HG02588 (cell line): ENCODE data around the gene HOXB8.

Source experiments
- ATAC-seq: cut with Tn5 transposase; IDR thresholded peaks from one replicate; pipeline ENCODE4 v1.9.1; 2021; ENCODE audit warnings: mild to moderate bottlenecking, moderate library complexity; ENCODE audit not compliant: unreplicated experiment

The HOXB8 gene

GRCh38 chr17:48615047-48615962, at the start of gene HOXB8:
HOXB8 (minus strand) TSS chr17:48615292; CDS start chr17:48614704, 588 bp downstream.
- no peak for ATAC-seq

GRCh38 chr17:48663134-48663924, 48.2 kb upstream of the HOXB8 start:
- ATAC-seq, result no peak

GRCh38 chr17:48655913-48656312, 40.8 kb upstream of the HOXB8 start:
- ATAC-seq, result no peak

GRCh38 chr17:48649741-48650140, 34.6 kb upstream of the HOXB8 start:
- no peak for ATAC-seq

- no peak for ATAC-seq
Observed at GRCh38 chr17:48647963-48648245, 32.8 kb upstream of the HOXB8 start.

- no peak for ATAC-seq
Observed at GRCh38 chr17:48647103-48647962, 32.2 kb upstream of the HOXB8 start.

GRCh38 chr17:48646183-48647102, 31.4 kb upstream of the HOXB8 start:
- no peak for ATAC-seq

GRCh38 chr17:48645639-48646182, 30.6 kb upstream of the HOXB8 start:
- no peak for ATAC-seq

GRCh38 chr17:48644910-48645557, 29.9 kb upstream of the HOXB8 start:
- ATAC-seq, result no peak

- no peak for ATAC-seq
Observed at GRCh38 chr17:48644159-48644558, 29.1 kb upstream of the HOXB8 start.

GRCh38 chr17:48643697-48644012, 28.6 kb upstream of the HOXB8 start:
- ATAC-seq, result no peak

GRCh38 chr17:48642843-48643696, 28.0 kb upstream of the HOXB8 start:
- no peak for ATAC-seq

- no peak for ATAC-seq
Observed at GRCh38 chr17:48642059-48642842, 27.2 kb upstream of the HOXB8 start.

- ATAC-seq, result no peak
Observed at GRCh38 chr17:48641541-48642058, 26.5 kb upstream of the HOXB8 start.

- no peak for ATAC-seq
Observed at GRCh38 chr17:48640858-48641180, 25.7 kb upstream of the HOXB8 start.

- ATAC-seq, result no peak
Observed at GRCh38 chr17:48639982-48640857, 25.1 kb upstream of the HOXB8 start.

GRCh38 chr17:48639136-48639535, 24.0 kb upstream of the HOXB8 start:
- ATAC-seq, result no peak
